Calu3 (cell line): ENCODE results near the gene OR2F1. TPM values are rescaled to one million over a fixed set of nuclear protein-coding genes. Genes with fewer than 3 reads are reported as not detected.

Experiments
- BruUV-seq: library from RNA; stranded (reverse); fragments of 400-500 nt; replicated peaks from 2 replicates; lab custom pipeline; 2021; lab: Mats Ljungman, UMichigan
- CTCF ChIA-PET: fragments of 300-600 bp; sonication (Branson Sonifier 250); formaldehyde crosslinking; loops from one replicate; lab custom pipeline; 2022; ENCODE audit warnings: antibody characterized with exemption; lab: Charles Lee
- DNase-seq: peaks from one replicate; pipeline ENCODE4 v3.0.0; 2022
- H3K27ac Mint-ChIP-seq: one replicate; pipeline ENCODE4 v1.8.0; 2022; ENCODE audit warnings: mixed read lengths; ENCODE audit not compliant: unreplicated experiment
- H3K27me3 Mint-ChIP-seq: one replicate; pipeline ENCODE4 v1.8.0; 2022; ENCODE audit warnings: mixed read lengths; ENCODE audit not compliant: unreplicated experiment
- H3K36me3 Mint-ChIP-seq: one replicate; pipeline ENCODE4 v1.8.0; 2022; ENCODE audit warnings: mild to moderate bottlenecking, moderate library complexity, mixed read lengths; ENCODE audit not compliant: insufficient read depth, unreplicated experiment
- H3K4me1 Mint-ChIP-seq: one replicate; pipeline ENCODE4 v1.8.0; 2022; ENCODE audit warnings: mild to moderate bottlenecking, low read depth, mixed read lengths; ENCODE audit not compliant: unreplicated experiment
- H3K4me3 Mint-ChIP-seq: one replicate; pipeline ENCODE4 v1.8.0; 2022; ENCODE audit warnings: mild to moderate bottlenecking, low read depth, moderate library complexity, mixed read lengths; ENCODE audit not compliant: unreplicated experiment
- H3K9me3 Mint-ChIP-seq: one replicate; pipeline ENCODE4 v1.8.0; 2022; ENCODE audit warnings: low read depth, mixed read lengths; ENCODE audit not compliant: unreplicated experiment
- CTCF ChIP-seq: fragments of 200-600 bp; IDR thresholded peaks from one replicate; pipeline ENCODE4 v1.8.0; 2022; ENCODE audit warnings: antibody characterized with exemption; ENCODE audit not compliant: unreplicated experiment
- intact Hi-C: fragments of 100-400 bp; cut with micrococcal nuclease; formaldehyde crosslinking; loops from one replicate; pipeline ENCODE4 v1.10.0; 2022; ENCODE audit not compliant: unreplicated experiment
- total RNA-seq: library from RNA; stranded (reverse); gene quantifications from 2 replicates; pipeline ENCODE4 v1.2.3, GENCODE V29; 2022

OR2F1 gene
- total RNA-seq, 1 experiment from 2014 or later = not detected

- H3K36me3 Mint-ChIP-seq = no peaks in the 10 kb centered on the region
- H3K4me1 Mint-ChIP-seq = peaks cover 12% of the 10 kb centered on the region
- no peak overlapping the region for H3K4me3 Mint-ChIP-seq
- BruUV-seq = no TSS peak
- H3K9me3 Mint-ChIP-seq = no peaks in the 10 kb centered on the region
- no peak for DNase-seq
- intact Hi-C loops = no loop called here
- CTCF ChIA-PET = no interaction called here
- H3K27ac Mint-ChIP-seq = no peak overlapping the region
- no peak for TF ChIP-seq CTCF
- H3K27me3 Mint-ChIP-seq = no peaks in the 10 kb centered on the region
Measured at GRCh38 chr7:143908120-143908519, 46.5 kb upstream of the OR2F1 start.

- CTCF ChIA-PET = no interaction called here
- intact Hi-C loops = no loop called here
- Mint-ChIP-seq H3K9me3 (no peaks in the 10 kb centered on the region), H3K27ac (no peak overlapping the region), H3K36me3 (no peaks in the 10 kb centered on the region), H3K4me3 (no peak overlapping the region), H3K27me3 (no peaks in the 10 kb centered on the region), H3K4me1 (peaks cover 11% of the 10 kb centered on the region)
- BruUV-seq = no TSS peak
- TF ChIP-seq CTCF = no peak
- no peak for DNase-seq
Measured at GRCh38 chr7:143909863-143910262, 44.8 kb upstream of the OR2F1 start.

GRCh38 chr7:143910473-143911248 lies 44.0 kb upstream of the OR2F1 start:
- no TSS peak for BruUV-seq
- H3K9me3 Mint-ChIP-seq = no peaks in the 10 kb centered on the region
- CTCF ChIA-PET = no interaction called here
- intact Hi-C loops = no loop called here
- no peak for DNase-seq
- TF ChIP-seq CTCF = no peak
- no peaks in the 10 kb centered on the region for H3K36me3 Mint-ChIP-seq
- no peaks in the 10 kb centered on the region for H3K27me3 Mint-ChIP-seq
- no peak overlapping the region for H3K27ac Mint-ChIP-seq
- H3K4me3 Mint-ChIP-seq = no peak overlapping the region
- peaks cover 3% of the 10 kb centered on the region for H3K4me1 Mint-ChIP-seq

GRCh38 chr7:143913945-143914615 lies 40.6 kb upstream of the OR2F1 start:
- H3K27me3 Mint-ChIP-seq = no peaks in the 10 kb centered on the region
- intact Hi-C loops = loop anchor here (2.0 kb wide), 1 partner anchor 13 kb away; no protein-coding TSS in a partner anchor
- no peaks in the 10 kb centered on the region for H3K36me3 Mint-ChIP-seq
- H3K4me3 Mint-ChIP-seq = no peak overlapping the region
- TF ChIP-seq CTCF = no peak
- no peaks in the 10 kb centered on the region for H3K9me3 Mint-ChIP-seq
- H3K4me1 Mint-ChIP-seq = no peaks in the 10 kb centered on the region
- CTCF ChIA-PET = no interaction called here
- no TSS peak for BruUV-seq
- no peak for DNase-seq
- no peak overlapping the region for H3K27ac Mint-ChIP-seq
